Left renal cortex interstitium (tissue), 4 donors: Measurements from ENCODE around the gene WNT7A. TPM values are rescaled to one million over a fixed set of nuclear protein-coding genes. Genes with fewer than 3 reads are reported as not detected.
"Not testable (repeated sequence)": the region's sequence is repeated elsewhere in the genome, so short reads cannot be mapped to it uniquely, and the experiment has no call there.

Experiments
- DNase-seq, 4 donors: peaks; one replicate each; pipeline ENCODE4 v3.0.0-alpha.2; 2013; ENCODE audit warnings: low read depth in 4 of 4, low spot score in 2 of 4, missing footprints in 1 of 4
- polyA plus RNA-seq, 4 donors: library from polyadenylated mRNA; unstranded; fragments of 120-200 nt; gene quantifications; one replicate each; pipeline ENCODE4 v1.2.1, GENCODE V29; 2013; ENCODE audit not compliant: insufficient read length in 4 of 4

Gene WNT7A
- polyA plus RNA-seq: under 1 TPM in 2 of 4 donors, not detected in 2; 0.04 to 0.14 TPM

GRCh38 chr3:13879946-13880810, at the start of gene WNT7A:
Gene WNT7A, minus strand, starts transcription at chr3:13880071. Its CDS starts 255 bp downstream, at chr3:13879816.
- DNase-seq: no peak

DNA sequence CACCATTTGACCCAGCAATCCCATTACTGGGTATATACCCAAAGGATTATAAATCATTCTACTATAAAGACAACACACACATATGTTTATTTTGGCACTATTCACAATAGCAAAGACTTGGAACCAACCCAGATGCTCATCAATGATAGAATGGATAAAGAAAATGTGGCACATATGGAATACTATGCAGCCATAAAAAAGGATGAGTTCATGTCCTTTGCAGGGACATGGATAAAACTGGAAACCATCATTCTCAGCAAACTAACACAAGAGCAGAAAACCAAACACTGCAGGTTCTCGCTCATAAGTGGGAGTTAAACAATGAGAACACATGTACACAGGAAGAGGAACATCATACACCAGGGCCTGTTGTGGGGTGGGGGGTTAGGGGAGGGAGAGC, 48.9 kb upstream of the WNT7A start:
- not testable (repeated sequence) for DNase-seq

- no peak for DNase-seq
Measured at GRCh38 chr3:13927295-13927694, 47.4 kb upstream of the WNT7A start.

DNA sequence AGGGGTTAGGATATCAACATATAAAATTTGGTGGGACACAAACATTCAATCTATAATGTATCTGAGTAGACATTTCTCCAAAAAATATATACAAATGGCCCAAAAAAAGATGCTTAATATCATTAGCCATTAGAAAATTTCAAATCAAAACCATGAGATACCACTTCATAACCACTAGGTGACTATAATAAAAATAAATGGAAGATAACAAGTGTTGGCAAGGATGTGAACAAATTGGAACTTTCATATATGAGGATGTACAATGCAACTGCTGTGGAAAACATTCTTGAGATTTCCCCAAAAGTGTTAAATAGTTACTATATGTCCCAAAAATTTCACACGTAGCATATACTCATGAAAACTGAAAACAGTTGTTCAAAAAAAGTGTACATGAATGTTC, 36.5 kb upstream of the WNT7A start:
- DNase-seq: no peak

DNA sequence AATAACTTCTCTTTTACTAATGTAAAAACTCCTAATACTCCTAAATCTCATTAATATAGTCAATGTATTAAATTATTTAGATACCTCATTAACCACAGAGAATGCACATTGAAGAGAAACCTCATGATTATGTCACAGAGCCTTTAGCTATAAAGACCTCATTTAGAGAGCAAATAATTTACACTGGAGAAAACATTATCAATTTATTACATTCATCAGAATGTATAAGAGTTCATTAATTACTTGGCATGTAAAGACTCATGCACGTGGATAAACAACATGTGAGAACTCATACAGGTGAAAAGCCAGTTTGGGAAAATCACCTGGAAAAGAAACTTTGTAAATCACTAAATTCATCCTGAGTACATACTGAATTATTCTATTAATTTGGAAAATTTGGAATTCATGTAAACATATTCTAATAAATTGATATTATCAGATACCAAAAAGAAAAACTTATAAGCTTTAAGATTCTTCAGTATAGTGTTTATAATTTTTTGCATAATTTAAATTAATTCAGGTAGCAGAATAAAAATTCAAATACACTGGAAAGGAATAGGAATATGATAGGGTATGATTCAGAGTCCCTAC, 22.9 kb upstream of the WNT7A start:
- no peak for DNase-seq

DNA sequence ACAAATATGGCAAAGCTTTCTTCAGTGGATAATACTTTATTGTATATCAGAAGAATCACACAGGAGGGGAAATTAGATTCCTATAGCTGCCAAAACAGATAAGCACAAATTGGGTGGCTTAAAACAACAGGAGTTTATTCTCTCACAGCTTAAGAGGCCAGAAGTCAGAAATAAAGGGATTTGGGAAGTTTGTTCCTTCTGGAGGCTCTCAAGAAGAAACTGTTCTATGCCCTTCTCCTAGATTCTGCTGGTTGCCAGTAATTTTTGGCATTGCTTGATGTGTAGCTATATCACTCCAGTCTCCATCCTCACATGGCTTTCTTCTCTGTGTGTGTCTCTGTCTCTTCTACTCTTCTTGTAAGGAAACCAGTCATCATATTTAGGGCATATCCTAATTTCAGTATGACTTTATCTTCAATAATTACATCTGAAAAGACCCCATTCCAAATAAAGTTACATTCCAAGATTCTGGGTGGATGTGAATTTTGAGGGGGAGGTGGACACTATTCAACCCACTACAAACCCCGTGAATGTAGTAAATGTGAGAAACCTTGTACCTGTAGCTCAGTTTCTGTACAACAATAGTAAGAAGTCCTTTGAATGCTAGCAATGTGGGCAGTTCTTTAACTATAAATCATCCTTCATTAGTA, 22.2 kb upstream of the WNT7A start:
- DNase-seq: no peak

GRCh38 chr3:13898346-13898745, 18.5 kb upstream of the WNT7A start:
- DNase-seq: no peak

DNA sequence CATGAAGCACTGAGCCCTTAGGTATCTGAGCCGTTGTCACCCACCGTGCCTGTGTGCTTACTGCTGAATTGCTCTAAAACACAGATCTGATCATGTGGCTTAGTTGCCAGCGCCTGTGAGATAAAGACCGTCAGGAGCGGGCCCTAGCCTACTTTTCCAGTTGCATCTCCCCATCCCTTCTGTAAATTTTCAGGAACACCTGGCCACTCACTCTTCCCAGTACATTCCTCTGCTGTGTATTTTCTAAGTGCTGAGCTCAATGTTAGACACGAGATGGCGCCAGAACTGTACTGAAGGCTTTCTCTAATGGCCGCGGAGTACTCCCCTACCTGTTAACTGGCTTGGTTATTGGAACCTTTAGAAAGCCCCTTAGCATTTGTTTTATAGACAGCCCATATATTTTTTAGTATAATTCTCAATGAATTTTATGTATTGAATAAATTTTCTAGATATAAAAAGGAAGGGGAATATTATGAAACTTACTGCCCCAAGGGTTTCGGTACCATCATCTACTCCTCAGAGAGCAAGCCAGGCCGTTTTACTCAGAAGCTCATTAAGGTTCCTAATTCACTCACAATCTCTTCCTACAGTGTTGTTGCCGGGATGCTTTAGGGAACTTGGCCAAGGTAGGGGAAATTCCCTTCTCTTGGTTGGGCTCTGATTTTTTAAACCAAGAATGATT, 16.7 kb upstream of the WNT7A start:
- peak in 2 of 4 donors; percentile 58 to 73 for DNase-seq

DNA sequence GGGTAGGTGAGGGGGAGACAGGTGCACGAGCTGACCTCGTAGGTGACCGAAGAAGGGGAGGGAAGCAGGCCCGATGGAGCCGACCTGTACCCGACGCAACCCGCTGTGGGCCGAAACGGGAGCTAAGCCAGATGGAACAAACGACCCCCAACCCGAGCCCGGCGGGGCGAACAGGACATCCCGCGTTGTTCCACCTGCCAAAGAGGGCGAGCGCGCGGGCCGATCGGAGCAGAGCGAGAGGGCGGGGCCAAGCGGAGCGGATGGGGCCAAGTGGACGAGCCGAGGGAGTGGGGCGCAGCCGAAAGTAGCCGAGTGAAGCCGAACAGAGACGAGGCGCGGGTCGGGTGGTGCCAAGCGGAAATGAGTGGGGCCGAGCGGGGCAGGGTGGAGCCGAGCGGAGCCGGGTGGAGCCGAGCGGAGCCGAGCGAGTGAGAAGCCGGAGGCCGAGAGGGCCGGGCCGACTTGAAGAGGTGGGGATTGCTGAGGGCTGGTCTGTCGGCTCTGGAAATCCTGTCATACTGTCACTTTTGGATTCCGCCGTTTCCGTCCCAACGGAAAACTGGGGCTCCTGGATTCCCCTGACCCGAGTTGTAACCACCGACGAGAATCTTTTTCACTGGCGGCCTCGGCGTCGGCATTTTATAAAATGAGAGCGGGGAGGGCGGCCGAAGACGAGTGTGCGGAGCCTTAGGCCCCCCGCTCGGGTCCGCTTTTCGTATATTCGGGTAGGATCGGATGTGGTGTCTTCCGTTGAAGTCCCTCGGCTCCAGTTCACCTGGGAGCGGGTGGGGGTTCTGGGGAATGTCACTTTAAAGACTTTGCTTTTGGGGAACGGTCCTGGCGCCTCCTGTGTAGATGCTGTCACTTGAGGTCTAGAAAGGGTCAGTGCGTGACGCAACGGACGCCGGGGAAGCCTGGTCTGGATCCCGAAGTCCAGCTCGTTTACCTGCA, 15.6 kb upstream of the WNT7A start:
- DNase-seq: peak; percentile 53 to 87 (median 70)

- DNase-seq: no peak
Measured at GRCh38 chr3:13894807-13895154, 14.9 kb upstream of the WNT7A start.

GRCh38 chr3:13894096-13894806, 14.4 kb upstream of the WNT7A start:
- DNase-seq: no peak

- DNase-seq: no peak
Measured at GRCh38 chr3:13892304-13892703, 12.4 kb upstream of the WNT7A start.

DNA sequence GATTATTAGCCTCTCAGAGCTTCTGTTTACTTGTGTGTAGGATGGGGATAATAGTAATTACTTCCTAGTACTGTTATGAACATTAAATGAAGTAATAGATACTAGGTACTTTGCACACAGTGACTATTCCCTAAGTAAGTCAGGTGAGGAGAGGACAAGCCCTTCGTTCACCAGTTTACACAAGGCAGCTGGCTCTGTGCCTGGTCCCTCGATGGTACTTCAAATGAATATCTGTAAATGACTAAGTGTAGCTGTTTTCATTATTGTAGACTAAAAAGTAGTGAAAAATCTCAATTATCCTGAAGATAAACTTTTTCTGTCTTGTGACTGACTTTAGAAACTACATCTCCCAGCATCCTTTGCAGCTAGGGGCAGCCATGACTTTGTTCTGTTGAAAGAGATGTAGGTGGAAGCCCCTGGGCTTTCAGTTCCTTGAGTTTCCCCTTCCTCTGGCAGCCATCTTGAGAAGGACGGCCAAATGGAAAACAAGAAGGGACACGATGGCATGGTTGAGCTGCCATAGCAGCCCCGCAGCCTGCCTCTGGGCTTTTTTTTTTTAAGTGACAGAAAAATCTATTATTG, 11.7 kb upstream of the WNT7A start:
- no peak for DNase-seq

- DNase-seq: no peak
Measured at GRCh38 chr3:13891017-13891392, 11.1 kb upstream of the WNT7A start.

DNA sequence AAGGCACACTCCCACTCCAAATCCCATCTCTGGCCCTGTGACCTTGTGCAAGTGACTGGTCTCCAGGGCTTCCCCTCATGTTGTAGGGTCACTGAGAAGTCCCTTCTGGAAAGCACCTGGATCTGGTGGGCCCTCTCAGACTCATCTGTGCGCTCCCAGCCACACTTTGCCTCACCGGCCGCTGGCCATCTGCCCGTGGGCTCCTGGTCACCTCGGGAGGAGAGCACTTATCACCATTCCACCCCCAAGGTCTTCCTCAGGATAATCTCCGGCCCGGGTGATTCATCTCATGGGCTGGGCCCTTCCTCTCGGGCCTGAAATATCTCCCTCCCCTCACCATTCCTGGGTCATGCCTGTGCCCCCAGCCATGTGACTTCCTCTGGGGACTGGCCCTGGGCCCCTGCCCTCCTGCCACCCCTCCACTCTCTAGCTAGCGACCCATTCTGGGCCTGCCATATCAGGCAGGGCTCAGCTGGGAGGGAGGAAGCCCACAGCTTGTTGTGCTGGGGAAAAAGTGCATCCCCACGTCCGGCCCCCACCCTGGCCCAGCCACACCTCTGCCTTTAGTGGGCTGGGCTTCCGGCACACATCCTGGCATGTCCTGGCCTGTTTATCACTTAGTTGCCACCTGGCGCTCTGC, 10.6 kb upstream of the WNT7A start:
- no peak for DNase-seq

GRCh38 chr3:13888576-13888975, 8.7 kb upstream of the WNT7A start:
- DNase-seq: no peak

- DNase-seq: no peak
Measured at GRCh38 chr3:13887495-13888300, 7.8 kb upstream of the WNT7A start.
